ENCODE results near the gene CDH13. TPM values are rescaled to one million over a fixed set of nuclear protein-coding genes. Genes with fewer than 3 reads are reported as not detected.

The CDH13 gene
- total and polyA plus RNA-seq, 2 of the 8 experiments (the other 6 are each of a cell fraction or from before 2014, with no cell fraction given) = 2.3 to 2.4 TPM

DNA sequence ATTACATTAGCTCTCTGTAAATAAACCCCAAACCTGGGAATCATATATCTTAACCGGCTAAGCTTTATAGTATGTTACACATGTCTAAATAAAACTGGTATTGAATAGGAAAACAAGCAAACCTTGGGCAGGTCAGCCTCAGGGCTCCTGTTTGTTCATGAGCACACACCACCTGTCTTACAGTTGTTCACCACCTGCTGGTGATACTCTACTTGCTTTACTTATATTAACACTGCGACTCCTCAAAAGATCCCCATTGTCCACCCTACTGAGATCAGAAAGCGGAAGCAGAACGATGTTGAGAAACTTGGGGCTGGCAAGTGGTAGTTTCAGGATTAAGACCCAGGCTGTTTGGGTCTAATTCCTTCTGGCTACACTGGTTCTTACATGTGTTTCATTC, 16.4 kb downstream of the CDH13 start:
- Histone ChIP-seq H3K9me3 (ENCODE audit: insufficient read depth in 2 of 2, low read depth in 1 of 2, low read length in 1 of 2) (no peaks in the 10 kb centered on the region), H3K23me2 (ENCODE audit: low read depth, low read length) (no peaks in the 10 kb centered on the region), H3K4me3 (ENCODE audit: extremely low read depth in 1 of 4, insufficient read depth in 2 of 4, low read depth in 3 of 4, low read length in 4 of 4) (no peak overlapping the region), H3K14ac (ENCODE audit: insufficient read length) (no peak overlapping the region), H3K4me1 (replicated peaks in 1 of 4; ENCODE audit: control insufficient read depth in 3 of 4, insufficient read depth in 4 of 4, low read length in 3 of 4) (peaks cover 2 to 8% (median 4%) of the 10 kb centered on the region in 4 experiments; a peak in 5 of 7 replicates), H2AK5ac (ENCODE audit: low read depth, low read length) (no peak overlapping the region), H3K56ac (replicated peaks; ENCODE audit: insufficient read length, low read depth, low read length) (no peak overlapping the region), H2BK5ac (ENCODE audit: low read depth, low read length) (no peak overlapping the region), H3K4ac (replicated peaks; ENCODE audit: insufficient read length, low read depth, low read length) (no peak overlapping the region), H2AFZ (ENCODE audit: low read length) (no peak overlapping the region), H3K27ac (ENCODE audit: low read depth, low read length) (no peak overlapping the region), H3K79me2 (ENCODE audit: control insufficient read depth in 1 of 2, insufficient read depth in 2 of 2, low read length in 2 of 2) (no peaks in the 10 kb centered on the region), H3K18ac (ENCODE audit: extremely low read depth, low read length) (no peak overlapping the region), H3K4me2 (ENCODE audit: insufficient read depth in 1 of 2, low read depth in 2 of 2, low read length in 2 of 2) (no peak overlapping the region), H2BK120ac (replicated peaks; ENCODE audit: low read depth, low read length) (no peak overlapping the region), H4K8ac (ENCODE audit: extremely low read depth, insufficient read depth, low read length) (no peak overlapping the region), H3K36me3 (ENCODE audit: control insufficient read depth in 2 of 4, insufficient read depth in 4 of 4, low read length in 3 of 4) (no peaks in the 10 kb centered on the region), H3K9ac (replicated peaks in 1 of 4; ENCODE audit: extremely low read depth in 1 of 4, low read depth in 3 of 4, low read length in 3 of 4) (no peak overlapping the region), H2BK12ac (ENCODE audit: low read depth, low read length) (no peak overlapping the region), H4K5ac (ENCODE audit: insufficient read length, low read depth, low read length) (no peak overlapping the region), H4K91ac (replicated peaks; ENCODE audit: insufficient read length, low read length) (no peak overlapping the region), H2BK20ac (ENCODE audit: low read length) (0 out of 2 replicates have a peak overlapping the region, but pooled peaks have one; percentile 73), H3K23ac (ENCODE audit: insufficient read length) (no peak overlapping the region), H4K20me1 (replicated peaks in 1 of 2; ENCODE audit: control insufficient read depth in 1 of 2, insufficient read depth in 2 of 2, low read length in 2 of 2) (no peaks in the 10 kb centered on the region), H2BK15ac (ENCODE audit: low read length) (no peak overlapping the region; the same call in 1 of the 2 replicates), H3K79me1 (ENCODE audit: low read depth, low read length) (0 out of 2 replicates have a peak, but pooled peaks cover 3% of the 10 kb centered on the region), H3K27me3 (replicated peaks in 1 of 4; ENCODE audit: control insufficient read depth in 3 of 4, extremely low read depth in 1 of 4, insufficient read depth in 3 of 4, low read length in 3 of 4) (no peaks in the 10 kb centered on the region)
- POLR2A ChIA-PET (ENCODE audit: partially characterized antibody) = no interaction called here
- no peak for FAIRE-seq
- CTCF ChIA-PET (ENCODE audit: partially characterized antibody) = interaction anchor here (0.6 to 4.3 kb wide), 10 partner anchors 10 to 940 kb away, joined by 3 to 36 read pairs (median 3); no protein-coding TSS in a partner anchor
- WGBS, 2 experiments (ENCODE audit: extremely low coverage in 1 of 2, insufficient coverage in 1 of 2, insufficient read length in 1 of 2, insufficient replicate concordance in 2 of 2, low coverage in 1 of 2, low lambda C conversion rate in 2 of 2, missing lambda C conversion rate in 1 of 2) = 94% methylated on average over 4 of the region's 4 CpGs; no CpG with 5 or more reads in 1 of the 2 experiments
- no peak for DNase-seq (ENCODE audit: low read depth in 1 of 2, low spot score in 2 of 2)
- no peak for TF ChIP-seq SP1 (IDR thresholded peaks at IDR 0.05; ENCODE audit: low read depth, low read length)
- TF ChIP-seq HDAC6 (IDR thresholded peaks at IDR 0.05; ENCODE audit: low read depth, low read length) = no peak
- TF ChIP-seq SP2 (IDR thresholded peaks at IDR 0.05; ENCODE audit: low read length) = no peak
- TF ChIP-seq CHD2 (IDR thresholded peaks at IDR 0.05; ENCODE audit: low read length) = no peak
- TF ChIP-seq SUZ12 (IDR thresholded peaks at IDR 0.05; ENCODE audit: low read length) = no peak
- no peak for TF ChIP-seq CBX5 (IDR thresholded peaks at IDR 0.05; ENCODE audit: low read depth, low read length)
- no peak for TF ChIP-seq GABPA (IDR thresholded peaks at IDR 0.05; ENCODE audit: borderline replicate concordance, insufficient read depth, low read length)
- no peak for TF ChIP-seq RFX5 (IDR thresholded peaks at IDR 0.05; ENCODE audit: borderline replicate concordance, low read depth, low read length)
- TF ChIP-seq CBX8 (IDR thresholded peaks at IDR 0.05; ENCODE audit: borderline replicate concordance, low read depth, low read length) = no peak
- TF ChIP-seq, protein P1, sequence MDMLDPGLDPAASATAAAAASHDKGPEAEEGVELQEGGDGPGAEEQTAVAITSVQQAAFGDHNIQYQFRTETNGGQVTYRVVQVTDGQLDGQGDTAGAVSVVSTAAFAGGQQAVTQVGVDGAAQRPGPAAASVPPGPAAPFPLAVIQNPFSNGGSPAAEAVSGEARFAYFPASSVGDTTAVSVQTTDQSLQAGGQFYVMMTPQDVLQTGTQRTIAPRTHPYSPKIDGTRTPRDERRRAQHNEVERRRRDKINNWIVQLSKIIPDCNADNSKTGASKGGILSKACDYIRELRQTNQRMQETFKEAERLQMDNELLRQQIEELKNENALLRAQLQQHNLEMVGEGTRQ (IDR thresholded peaks at IDR 0.05; ENCODE audit: low read length) = no peak
- TF ChIP-seq BCL11A (IDR thresholded peaks at IDR 0.05; ENCODE audit: low read depth in 2 of 2, low read length in 2 of 2) = no peak
- no peak for TF ChIP-seq EZH2 (IDR thresholded peaks at IDR 0.05; ENCODE audit: low read depth, low read length, severe bottlenecking)
- TF ChIP-seq, protein P2, sequence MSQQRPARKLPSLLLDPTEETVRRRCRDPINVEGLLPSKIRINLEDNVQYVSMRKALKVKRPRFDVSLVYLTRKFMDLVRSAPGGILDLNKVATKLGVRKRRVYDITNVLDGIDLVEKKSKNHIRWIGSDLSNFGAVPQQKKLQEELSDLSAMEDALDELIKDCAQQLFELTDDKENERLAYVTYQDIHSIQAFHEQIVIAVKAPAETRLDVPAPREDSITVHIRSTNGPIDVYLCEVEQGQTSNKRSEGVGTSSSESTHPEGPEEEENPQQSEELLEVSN (IDR thresholded peaks at IDR 0.05) = no peak
